Measurements from ENCODE around the gene ANP32E.

Gene ANP32E

GRCh38 chr1:150235852-150236613, at the start of gene ANP32E:
TSS of gene ANP32E (minus strand) at chr1:150236112. CDS start at chr1:150235786, 326 bp downstream.
- peak; percentile 93 for DNase-seq

DNA sequence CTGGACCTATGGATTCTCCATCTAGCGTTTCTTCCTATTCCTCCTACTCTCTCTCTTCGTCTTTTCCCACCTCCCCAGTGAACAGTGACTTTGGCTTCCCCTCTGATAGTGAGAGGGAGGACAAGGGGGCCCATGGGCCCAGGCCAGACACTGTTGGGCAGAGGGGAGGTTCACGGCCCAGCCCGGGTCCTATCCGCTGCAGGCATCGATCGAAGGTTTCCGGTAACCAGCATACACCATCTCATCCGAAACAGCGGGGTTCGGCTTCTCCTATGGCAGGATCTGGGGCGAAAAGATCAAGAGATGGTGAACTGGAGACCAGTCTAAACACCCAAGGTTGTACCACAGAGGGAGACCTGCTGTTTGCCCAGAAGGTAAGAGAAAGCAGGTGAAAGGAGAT, 47.3 kb upstream of the ANP32E start:
- no peak for DNase-seq

- DNase-seq, result no peak
Measured at GRCh38 chr1:150282558-150282958, 46.6 kb upstream of the ANP32E start.

DNA sequence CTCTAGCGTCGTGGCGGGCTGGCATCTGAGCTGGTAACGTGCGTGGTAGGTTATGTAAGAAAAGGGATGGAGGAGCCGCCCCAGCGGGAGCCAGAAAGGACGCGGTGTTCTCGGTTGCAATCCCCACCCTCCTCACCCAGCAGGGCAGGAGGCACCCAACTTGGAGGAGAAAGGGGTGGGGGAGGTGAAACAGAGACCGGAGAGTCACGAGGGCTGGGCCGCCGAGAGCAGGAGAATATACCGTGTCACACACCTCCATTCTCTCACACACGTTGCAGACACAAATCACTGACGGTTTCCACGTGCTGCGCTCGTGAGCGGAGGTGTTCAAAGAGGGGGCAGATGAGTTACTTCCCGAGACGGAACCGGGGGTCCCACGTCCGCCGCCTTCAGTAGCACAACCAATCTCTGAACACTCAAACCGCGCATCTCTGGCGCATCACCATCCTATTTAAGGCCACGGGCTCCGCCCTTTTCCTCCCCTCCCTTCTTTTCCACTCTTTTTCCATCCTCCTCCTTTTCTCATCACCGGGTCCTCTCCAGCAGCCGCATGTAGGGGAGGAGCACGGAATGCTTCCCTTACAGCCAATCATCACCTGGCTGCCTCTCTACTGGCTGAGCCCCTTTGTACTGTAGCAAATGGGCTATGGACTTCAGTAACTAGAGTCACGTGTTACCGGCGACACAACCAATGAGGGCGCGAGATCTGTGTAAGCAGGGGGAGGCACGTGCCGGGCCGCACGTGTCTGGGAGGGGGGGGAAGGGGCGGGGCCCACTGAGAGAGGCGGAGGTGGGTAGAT, 46.0 kb upstream of the ANP32E start, which contains the start of gene CIART:
TSS of gene CIART (plus strand) at position 797 of the 800 bp plus-strand sequence. CDS start 714 bp downstream, outside the sequence.
- DNase-seq, result peak; percentile 84

GRCh38 chr1:150281221-150281757, 45.4 kb upstream of the ANP32E start:
- peak; percentile 79 for DNase-seq

- no peak for DNase-seq
Measured at GRCh38 chr1:150280138-150280707, 44.3 kb upstream of the ANP32E start.

- DNase-seq, result no peak
Measured at GRCh38 chr1:150273311-150273710, 37.4 kb upstream of the ANP32E start.

GRCh38 chr1:150271291-150271959, 35.5 kb upstream of the ANP32E start:
- no peak for DNase-seq

GRCh38 chr1:150269451-150269850, 33.5 kb upstream of the ANP32E start:
- DNase-seq, result no peak

- peak; percentile 95 for DNase-seq
Measured at GRCh38 chr1:150268705-150269403, 32.9 kb upstream of the ANP32E start, which contains the start of gene APH1A. TSS of gene APH1A (minus strand) at chr1:150269016. CDS start at chr1:150268810, 206 bp downstream.

DNA sequence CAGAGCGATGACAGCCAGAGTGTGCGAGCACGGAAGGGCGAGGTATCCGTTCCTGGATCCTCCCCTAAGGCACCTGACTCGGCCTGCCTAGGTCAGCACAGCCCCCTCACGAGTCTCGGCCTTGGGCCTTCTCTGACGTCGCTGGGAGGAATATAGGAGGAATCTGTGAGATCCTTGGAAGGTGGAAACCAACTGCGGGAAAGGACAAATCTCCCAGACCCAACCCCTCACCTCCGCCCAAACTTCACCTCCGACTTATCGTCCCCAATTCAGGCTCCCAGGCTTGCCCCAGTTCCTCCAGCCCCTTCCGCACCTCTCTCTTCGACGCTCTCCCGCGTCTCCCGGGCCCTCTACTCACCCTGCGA, 32.4 kb upstream of the ANP32E start:
- DNase-seq, result peak; percentile 66

DNA sequence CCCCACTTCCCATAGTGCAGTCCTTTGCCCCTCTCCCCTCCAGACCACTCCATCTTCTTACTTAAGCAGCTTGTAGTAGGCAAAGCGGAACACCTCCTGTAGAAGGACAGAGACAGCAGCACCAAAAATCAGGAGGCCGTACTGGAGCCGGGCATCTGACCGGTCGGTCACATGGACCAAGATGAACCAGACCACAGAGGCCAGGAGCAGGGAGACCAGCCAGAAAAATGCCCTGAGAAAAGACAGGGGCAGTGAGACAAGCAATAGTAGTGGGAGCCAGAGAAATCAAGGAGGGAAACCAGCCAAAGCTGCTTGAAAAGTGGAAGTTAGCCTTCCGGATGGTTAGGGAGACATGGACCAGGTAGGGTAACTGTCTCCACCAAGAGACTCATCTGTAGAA, 32.0 kb upstream of the ANP32E start:
- no peak for DNase-seq

DNA sequence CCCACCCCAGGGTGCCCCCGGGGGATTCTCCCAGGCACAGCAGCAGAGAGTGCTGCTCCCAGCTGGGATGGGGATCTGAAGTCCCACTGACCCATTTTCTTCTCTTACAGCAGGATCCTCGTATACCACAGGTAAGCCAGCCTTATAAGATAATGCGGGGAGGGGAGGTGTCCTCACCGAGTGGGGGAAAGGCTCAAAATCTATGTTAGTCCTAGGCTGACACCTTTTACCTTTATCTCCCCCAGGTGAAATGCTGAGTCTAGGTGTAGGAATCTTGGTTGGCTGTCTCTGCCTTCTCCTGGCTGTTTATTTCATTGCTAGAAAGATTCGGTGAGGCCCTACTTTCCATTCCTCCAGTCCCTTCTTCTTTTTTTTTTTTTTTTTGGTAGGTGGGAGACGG, 27.6 kb upstream of the ANP32E start:
- DNase-seq, result no peak

- no peak for DNase-seq
Measured at GRCh38 chr1:150262388-150263320, 26.7 kb upstream of the ANP32E start.

DNA sequence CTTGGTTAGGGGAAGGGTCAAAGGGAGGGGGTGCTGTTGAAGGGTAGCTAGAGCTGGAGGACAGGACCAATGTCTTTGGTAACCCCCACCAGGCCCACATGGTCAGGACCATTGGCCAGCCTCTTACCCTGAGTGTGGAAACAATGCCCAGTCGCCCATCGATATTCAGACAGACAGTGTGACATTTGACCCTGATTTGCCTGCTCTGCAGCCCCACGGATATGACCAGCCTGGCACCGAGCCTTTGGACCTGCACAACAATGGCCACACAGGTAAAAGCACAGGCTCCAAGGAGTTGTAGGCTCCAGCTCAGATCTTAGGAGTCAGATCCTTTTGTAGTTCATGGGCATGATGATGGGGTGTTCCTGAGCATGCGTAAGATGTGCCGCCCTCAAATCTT, 25.5 kb upstream of the ANP32E start:
- no peak for DNase-seq

DNA sequence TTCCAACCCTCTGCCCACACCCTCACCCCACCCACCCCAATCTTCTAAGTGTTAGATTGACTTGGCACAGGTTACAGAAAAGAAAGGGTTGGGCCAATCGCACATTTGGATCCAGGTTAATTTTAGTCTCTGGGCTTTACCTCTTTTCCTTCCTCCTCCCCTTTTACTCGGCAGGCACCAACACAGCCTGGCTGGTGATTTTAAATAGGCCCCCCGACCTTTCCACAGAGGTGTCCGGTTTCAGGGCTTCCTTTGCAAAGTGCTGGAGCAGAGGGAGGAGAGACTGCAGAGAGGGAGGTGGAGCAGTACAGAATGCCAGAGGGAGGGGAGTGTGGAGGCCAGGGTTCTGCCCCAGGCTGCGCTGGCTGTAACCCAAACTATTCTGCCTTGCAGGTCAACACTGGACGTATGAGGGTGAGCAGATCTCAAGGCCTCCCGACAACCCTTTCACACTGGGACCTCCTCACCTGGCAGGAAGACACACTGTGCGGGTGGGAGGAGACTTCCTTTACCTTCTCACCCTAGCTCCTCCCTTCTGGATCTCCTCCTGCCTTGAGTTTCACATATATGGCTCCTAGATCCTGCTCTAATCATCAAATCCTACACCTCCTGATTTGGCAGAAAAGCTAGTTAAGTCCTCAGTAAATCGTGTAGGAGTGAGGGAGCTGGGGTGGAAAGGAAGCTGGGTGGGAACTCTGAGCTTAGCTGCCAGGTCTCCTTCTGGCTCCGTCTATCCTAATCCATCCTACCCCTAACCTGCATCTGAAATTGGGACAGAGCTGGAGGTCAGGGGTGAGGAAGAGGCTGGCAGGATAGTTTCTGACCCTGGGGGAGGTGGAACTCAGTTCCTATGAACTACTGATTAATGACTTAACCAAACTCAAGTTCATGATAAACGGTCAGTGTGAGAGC, 24.1 kb upstream of the ANP32E start:
- no peak for DNase-seq

GRCh38 chr1:150259217-150259616, 23.3 kb upstream of the ANP32E start:
- no peak for DNase-seq

GRCh38 chr1:150257624-150258585, 22.0 kb upstream of the ANP32E start, which contains the start of gene CA14:
TSS of gene CA14 (plus strand) at chr1:150257774. CDS start at chr1:150258129, 355 bp downstream.
- no peak for DNase-seq

Data from activated CD8-positive, alpha-beta memory T cell treated with anti-CD3 and anti-CD28 coated beads for 24 hours (primary cell).